Frontal cortex (tissue), 4 donors: ENCODE results near the gene TMEM253. TPM values are rescaled to one million over a fixed set of nuclear protein-coding genes. Genes with fewer than 3 reads are reported as not detected.

Experiments used
- DNase-seq, 2 donors: peaks; one replicate each; pipeline ENCODE4 v3.0.0; 2012; ENCODE audit warnings: low spot score in 2 of 2
- FAIRE-seq: peaks from 2 replicates; lab custom pipeline; 2012; peaks lifted over from hg19 to GRCh38; lab: Jason Lieb, UNC
- total RNA-seq: library from RNA; depleted of rRNA; stranded (reverse); fragments of >200 nt; gene quantifications from one replicate; pipeline ENCODE4 v1.2.3, GENCODE V29; 2014
- donor health status: control.
- donor health status: control.
- donor health status: control.

The TMEM253 gene
- not detected for total RNA-seq

DNA sequence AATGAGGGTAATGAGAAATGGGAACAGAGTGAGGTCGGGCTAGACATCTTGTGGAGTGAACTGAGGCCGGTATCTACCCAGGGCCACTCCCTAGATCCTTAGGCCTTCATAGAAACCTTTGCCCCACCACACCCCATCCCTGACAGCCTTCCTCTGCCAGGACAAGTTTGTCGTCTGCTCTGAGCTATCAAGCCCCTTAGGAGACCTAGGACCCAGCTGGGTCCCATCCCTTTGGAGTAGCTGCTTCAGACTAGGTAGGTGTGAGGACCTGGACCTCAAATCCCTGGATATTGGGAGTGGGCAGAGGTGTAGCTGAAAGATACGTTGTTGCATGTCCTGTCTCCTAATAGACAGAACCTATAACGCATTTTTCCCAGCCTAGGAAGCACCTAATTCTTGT, at the start of gene TMEM253:
TMEM253 (plus strand) TSS at position 136 of the 400 bp plus-strand sequence. CDS start 278 bp downstream, outside the sequence.
- DNase-seq (no peak), FAIRE-seq (no peak)

DNA sequence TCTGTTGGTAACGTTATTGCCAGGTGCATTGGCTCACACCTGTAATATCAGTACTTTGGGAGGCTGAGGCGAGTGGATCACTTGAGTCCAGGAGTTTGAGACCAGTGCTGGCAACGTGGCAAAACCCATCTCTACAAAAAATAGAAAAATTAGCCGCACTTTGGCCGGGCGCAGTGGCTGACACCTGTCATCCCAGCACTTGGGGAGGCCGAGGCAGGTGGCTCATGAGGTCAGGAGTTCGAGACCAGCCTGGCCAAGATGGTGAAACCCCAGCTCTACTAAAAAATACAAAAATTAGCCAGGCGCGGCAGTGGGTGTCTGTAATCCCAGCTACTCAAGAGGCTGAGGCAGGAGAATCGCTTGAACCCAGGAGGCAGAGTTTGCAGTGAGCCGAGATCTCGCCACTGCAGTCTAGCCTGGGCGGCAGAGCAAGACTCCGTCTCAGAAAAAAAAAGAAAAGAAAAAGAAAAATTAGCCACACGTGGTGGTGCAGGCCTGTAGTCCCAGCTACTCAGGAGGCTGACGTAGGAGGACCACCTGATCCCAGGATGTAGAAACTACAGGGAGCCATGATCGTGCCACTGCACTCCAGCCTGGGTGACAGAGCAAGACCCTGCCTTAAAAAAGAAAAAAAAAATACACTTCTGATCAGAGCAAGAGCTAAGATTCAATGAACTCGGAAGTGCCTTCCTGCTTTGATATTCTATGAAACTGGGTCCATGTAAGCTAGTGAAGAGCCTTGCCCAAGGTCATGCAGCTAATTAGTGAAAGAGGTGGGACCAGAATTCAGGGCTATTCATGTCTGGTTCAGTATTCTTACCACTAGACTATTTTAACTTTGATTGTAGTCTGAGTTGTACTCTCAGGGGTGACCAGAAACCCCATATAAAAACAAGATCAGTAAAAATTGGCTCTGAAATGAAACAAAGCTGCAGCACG, 47.4 kb upstream of the TMEM253 start:
- DNase-seq, result no peak
- no peak for FAIRE-seq

GRCh38 chr14:21054123-21054767, 46.6 kb upstream of the TMEM253 start:
- no peak for FAIRE-seq
- no peak for DNase-seq

GRCh38 chr14:21054768-21055145, 46.1 kb upstream of the TMEM253 start:
- FAIRE-seq (no peak), DNase-seq (no peak)

- FAIRE-seq (no peak), DNase-seq (no peak)
Measured at GRCh38 chr14:21055432-21056117, 45.3 kb upstream of the TMEM253 start.

- DNase-seq, result no peak
- FAIRE-seq, result no peak
Measured at GRCh38 chr14:21056520-21057163, 44.2 kb upstream of the TMEM253 start.

DNA sequence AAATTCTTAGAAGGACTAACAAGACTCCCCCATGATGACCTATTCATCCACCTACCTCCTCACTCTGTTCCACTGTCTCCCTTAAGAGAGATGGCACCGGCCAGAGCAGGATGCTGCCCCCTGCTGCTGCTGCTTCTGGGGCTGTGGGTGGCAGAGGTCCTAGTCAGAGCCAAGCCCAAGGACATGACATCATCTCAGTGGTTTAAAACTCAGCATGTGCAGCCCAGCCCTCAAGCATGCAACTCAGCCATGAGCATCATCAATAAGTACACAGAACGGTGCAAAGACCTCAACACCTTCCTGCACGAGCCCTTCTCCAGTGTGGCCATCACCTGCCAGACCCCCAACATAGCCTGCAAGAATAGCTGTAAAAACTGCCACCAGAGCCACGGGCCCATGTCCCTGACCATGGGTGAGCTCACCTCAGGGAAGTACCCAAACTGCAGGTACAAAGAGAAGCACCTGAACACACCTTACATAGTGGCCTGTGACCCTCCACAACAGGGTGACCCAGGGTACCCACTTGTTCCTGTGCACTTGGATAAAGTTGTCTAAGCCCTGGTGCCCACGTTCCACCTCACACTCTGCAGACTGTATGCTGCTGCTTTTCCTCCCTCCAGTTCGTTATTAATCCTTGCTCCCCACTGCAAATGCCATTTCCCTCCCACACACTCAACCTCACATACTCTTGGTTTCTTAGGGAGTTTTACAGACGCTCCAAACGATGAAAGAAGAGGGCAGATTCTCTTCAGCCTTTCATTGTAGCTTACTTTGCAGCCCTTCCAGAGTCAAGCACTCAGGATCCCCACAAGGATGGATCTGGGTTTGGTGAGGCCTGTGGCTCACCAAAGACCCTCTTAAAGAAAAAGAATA, 42.8 kb upstream of the TMEM253 start, which contains the start of gene RNASE8:
RNASE8 (plus strand) TSS at position 20 of the 873 bp plus-strand sequence; CDS start at position 91, 71 bp downstream.
- no peak for DNase-seq
- FAIRE-seq, result no peak

DNA sequence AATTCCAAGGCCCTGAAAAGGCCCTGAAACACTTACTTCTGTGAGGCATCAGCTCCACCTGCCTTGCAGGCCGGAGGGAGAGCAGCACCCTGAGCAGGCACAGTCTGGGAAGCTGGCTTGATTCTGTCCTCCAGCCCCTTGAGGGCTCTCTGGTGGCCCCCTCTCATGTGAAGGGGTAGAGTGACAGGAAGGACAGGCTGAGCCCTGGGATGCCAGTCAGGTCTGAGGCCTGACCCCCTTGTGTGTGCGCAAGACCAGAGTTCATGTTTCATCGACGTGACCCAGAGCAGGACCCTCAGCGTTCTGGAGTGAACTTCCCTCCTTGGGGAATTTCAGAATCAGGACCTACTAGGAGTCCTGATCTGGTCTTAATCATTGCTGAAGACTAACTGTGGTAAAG, 42.0 kb upstream of the TMEM253 start:
- FAIRE-seq (no peak), DNase-seq (no peak)

- FAIRE-seq, result no peak
- DNase-seq, result no peak
Measured at GRCh38 chr14:21059842-21060613, 40.8 kb upstream of the TMEM253 start.

DNA sequence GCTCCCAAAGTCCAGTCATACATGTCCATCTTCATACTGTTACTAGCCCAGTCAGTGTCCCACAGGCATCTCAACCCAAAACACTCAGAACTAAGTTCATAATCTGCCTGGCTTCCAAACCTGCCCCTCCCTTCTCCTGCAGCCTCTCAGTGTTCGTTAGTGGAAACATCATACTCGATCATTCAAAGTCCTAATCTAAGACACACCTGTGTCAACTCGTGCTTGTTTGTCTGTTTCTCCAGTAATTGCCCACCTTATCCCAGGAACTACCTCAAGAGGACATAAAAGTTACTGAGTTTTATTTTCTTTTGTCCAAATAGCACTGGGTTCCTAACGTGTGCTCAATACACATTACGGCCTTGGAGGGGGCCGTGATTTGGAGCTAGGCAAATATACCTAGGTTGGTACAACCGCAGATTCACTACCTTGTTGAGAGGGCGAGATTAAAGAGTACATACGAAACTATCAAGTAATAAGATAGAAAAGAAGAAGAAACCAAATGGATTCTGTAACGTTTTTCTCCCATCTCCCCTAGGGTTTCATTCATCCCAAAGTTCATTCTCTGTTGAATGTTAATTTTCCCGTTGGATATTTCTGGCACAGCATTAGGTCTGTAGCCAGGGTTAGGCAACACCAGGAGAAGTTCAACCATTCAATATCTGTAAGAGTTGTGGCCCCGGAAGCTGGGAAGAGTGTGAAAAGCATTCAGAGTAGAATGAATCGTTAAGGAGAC, 40.1 kb upstream of the TMEM253 start:
- DNase-seq, result no peak
- no peak for FAIRE-seq

- DNase-seq (no peak), FAIRE-seq (no peak)
Measured at GRCh38 chr14:21061347-21061668, 39.6 kb upstream of the TMEM253 start.

GRCh38 chr14:21063479-21063878, 37.4 kb upstream of the TMEM253 start:
- DNase-seq (no peak), FAIRE-seq (no peak)

- FAIRE-seq, result no peak
- DNase-seq, result peak in 1 of 2 donors; percentile 19
Measured at GRCh38 chr14:21066882-21067502, 33.9 kb upstream of the TMEM253 start.

DNA sequence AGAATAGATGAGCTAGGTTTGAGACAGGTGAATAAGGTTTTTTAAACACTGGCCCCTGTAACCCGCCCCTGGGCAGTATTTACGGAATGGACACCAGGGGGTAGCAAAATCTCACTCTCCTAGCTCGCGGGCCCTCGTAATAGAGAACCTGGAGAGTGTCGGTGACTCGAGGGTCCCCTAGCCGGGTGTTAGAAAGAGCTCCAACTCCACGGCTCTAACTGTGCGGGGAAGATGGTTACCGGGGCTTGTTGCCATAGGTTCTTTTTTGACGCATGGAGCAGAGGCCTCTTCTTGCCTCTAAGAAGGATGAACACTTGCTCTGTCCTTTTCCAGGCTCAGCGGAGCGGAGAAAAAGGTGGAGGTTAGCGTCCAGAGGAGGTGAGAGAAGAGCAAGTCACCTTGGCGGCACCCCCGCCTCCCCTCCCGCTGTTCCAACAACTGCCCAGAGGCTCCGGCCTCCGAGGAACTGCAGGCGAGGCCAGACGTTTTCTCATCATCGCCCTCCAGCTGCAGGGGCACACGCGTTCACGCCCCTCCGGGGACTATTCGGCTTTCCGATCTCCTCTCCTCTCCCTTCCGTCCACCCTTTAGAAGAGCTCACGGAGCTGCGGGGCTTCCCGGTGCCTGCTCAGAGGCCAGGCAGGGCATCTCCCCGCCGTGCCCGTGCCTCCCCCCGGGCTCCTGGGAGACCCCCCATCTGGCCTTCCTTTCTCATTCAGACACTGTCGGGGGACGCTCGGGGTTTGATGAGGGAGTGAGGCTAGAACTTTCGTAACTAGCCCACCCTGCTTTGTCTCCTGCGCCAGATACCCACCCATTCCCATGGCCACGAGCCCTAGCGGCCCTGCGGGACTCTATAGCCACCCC, 32.1 kb upstream of the TMEM253 start:
- FAIRE-seq (no peak), DNase-seq (peak; percentile 20 to 64)

- FAIRE-seq, result no peak
Measured at GRCh38 chr14:21069388-21070082, 31.3 kb upstream of the TMEM253 start.

DNA sequence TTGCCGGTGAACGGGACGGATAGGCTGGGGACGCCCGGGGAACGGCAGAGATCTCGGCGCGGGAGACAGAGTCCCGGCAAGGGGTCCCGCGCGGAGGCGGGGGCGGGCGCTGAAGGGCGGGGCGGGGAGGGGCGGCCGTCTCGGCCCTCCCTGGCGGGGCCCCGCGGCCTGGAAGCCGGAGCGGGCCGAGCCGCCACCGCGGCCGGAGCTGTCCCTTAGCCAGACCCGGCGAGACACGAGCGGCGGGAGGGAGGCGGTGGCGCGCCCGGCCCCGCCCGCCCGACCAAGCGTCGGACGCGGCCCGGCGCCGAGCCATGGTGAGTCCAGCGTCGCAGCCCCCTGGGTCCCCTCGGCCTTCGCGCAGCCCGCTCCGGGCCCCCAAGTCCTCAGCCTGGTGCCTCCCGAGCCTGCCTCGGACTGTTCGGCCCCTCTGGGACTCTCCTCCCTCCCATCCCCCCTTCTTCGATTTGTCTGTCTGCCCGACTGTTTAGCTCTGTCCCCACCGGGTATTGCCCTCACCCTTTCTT, 30.7 kb upstream of the TMEM253 start, which contains the start of gene ARHGEF40:
ARHGEF40 (plus strand) TSS at position 222 of the 527 bp plus-strand sequence; CDS start at position 315, 93 bp downstream.
- DNase-seq, result peak; percentile 84 to 91
- no peak for FAIRE-seq

More at GRCh38 chr14:21069388-21070082, 31.3 kb upstream of the TMEM253 start:
- peak; percentile 70 to 78 for DNase-seq
